T follicular helper cell (primary cell): ENCODE measurements around the gene AFF4.
A peak's percentile ranks its signal among the peaks of the same experiment; 100 is the strongest.

ENCODE experiments used
- DNase-seq: peaks from one replicate; pipeline ENCODE4 v3.0.0-alpha.2; 2020; ENCODE audit warnings: low read depth

The AFF4 gene

GRCh38 chr5:132889501-132889900 lies 73.9 kb downstream of the AFF4 start:
- DNase-seq, result no peak

- DNase-seq, result no peak
Measured at GRCh38 chr5:132887283-132887682, 76.2 kb downstream of the AFF4 start.

GRCh38 chr5:132886064-132886823 lies 77.2 kb downstream of the AFF4 start:
- no peak for DNase-seq

GRCh38 chr5:132884548-132884947 lies 78.9 kb downstream of the AFF4 start:
- DNase-seq, result no peak

- DNase-seq, result no peak
Measured at GRCh38 chr5:132883261-132883834, 80.1 kb downstream of the AFF4 start.

GRCh38 chr5:132877938-132878337 lies 85.5 kb downstream of the AFF4 start:
- no peak for DNase-seq

GRCh38 chr5:132877466-132877865 lies 86.0 kb downstream of the AFF4 start:
- no peak for DNase-seq

- DNase-seq, result no peak
Measured at GRCh38 chr5:132876020-132876759, 87.2 kb downstream of the AFF4 start.

GRCh38 chr5:132873930-132874271 lies 89.5 kb downstream of the AFF4 start:
- DNase-seq, result no peak

GRCh38 chr5:132873119-132873929 lies 90.1 kb downstream of the AFF4 start, which contains the start of gene LEAP2:
Gene LEAP2 (plus strand): TSS chr5:132873668. CDS start chr5:132873695, 27 bp downstream.
- DNase-seq, result no peak

GRCh38 chr5:132872788-132873118 lies 90.7 kb downstream of the AFF4 start:
- DNase-seq, result no peak

- no peak for DNase-seq
Measured at GRCh38 chr5:132871459-132872284, 91.8 kb downstream of the AFF4 start.

- DNase-seq, result no peak
Measured at GRCh38 chr5:132870801-132871200, 92.6 kb downstream of the AFF4 start.

- no peak for DNase-seq
Measured at GRCh38 chr5:132868754-132869153, 94.7 kb downstream of the AFF4 start.

- no peak for DNase-seq
Measured at GRCh38 chr5:132867046-132867451, 96.4 kb downstream of the AFF4 start.

- peak; percentile 87 for DNase-seq
Measured at GRCh38 chr5:132866342-132867045, 96.9 kb downstream of the AFF4 start, which contains the start of the genes GDF9 and UQCRQ. Gene GDF9 (minus strand): TSS chr5:132866469. CDS start chr5:132864533, 1,936 bp downstream. Gene UQCRQ (plus strand): TSS chr5:132866642. CDS start chr5:132866882, 240 bp downstream.

GRCh38 chr5:132865668-132866341 lies 97.6 kb downstream of the AFF4 start:
- DNase-seq, result no peak

GRCh38 chr5:132860742-132861141 lies 102.7 kb downstream of the AFF4 start:
- no peak for DNase-seq

GRCh38 chr5:132859889-132860437 lies 103.5 kb downstream of the AFF4 start:
- DNase-seq, result no peak

GRCh38 chr5:132856011-132856410 lies 107.4 kb downstream of the AFF4 start:
- DNase-seq, result no peak
